ENCODE data around the gene SYCP1. TPM values are rescaled to one million over a fixed set of nuclear protein-coding genes. Genes with fewer than 3 reads are reported as not detected.
"Not testable (repeated sequence)": the region's sequence is repeated elsewhere in the genome, so short reads cannot be mapped to it uniquely, and the experiment has no call there.

The SYCP1 gene
- total RNA-seq, 1 experiment from 2014 or later: not detected

DNA sequence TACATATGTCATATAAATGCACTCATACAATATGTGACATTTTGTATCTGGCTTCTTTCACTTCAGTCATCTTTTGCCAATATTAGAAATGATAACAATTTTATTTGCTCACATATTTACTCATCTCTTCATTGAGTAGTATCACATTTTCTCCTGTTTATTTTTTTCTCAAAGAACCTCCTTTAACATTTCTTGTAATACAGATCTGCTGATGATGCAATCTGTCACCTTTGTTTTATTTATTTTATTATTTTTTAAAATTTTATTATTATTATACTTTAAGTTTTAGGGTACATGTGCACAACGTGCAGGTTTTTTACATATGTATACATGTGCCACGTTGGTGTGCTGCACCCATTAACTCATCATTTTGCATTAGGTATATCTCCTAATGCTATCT, 159.1 kb downstream of the SYCP1 start:
- Histone ChIP-seq H2BK5ac (ENCODE audit: insufficient read length, low read length) (no peak overlapping the region), H3K18ac (ENCODE audit: insufficient read length, low read depth, low read length) (no peak overlapping the region), H4K5ac (ENCODE audit: insufficient read length, low read depth, low read length) (no peak overlapping the region), H4K8ac (replicated peaks; ENCODE audit: insufficient read length, low read depth, low read length) (no peak overlapping the region), H3K14ac (ENCODE audit: insufficient read depth, low read length) (no peak overlapping the region), H2BK15ac (ENCODE audit: low read depth, low read length) (no peak overlapping the region), H3K4me2 (ENCODE audit: insufficient read depth, insufficient read length, low read length) (no peak overlapping the region), H2BK120ac (ENCODE audit: low read depth, low read length, poor library complexity, severe bottlenecking) (no peak overlapping the region), H2BK20ac (ENCODE audit: low read depth, low read length, poor library complexity, severe bottlenecking) (no peak overlapping the region), H3K23ac (ENCODE audit: insufficient read length, low read depth, low read length) (no peak overlapping the region), H4K91ac (ENCODE audit: insufficient read length, low read depth, low read length) (no peak overlapping the region), H4K20me1 (ENCODE audit: control insufficient read depth, insufficient read depth, insufficient read length) (no peaks in the 10 kb centered on the region), H3K27me3 (ENCODE audit: insufficient read depth, low read length) (no peaks in the 10 kb centered on the region), H3K23me2 (ENCODE audit: insufficient read length, low read depth, low read length, poor library complexity, severe bottlenecking) (no peaks in the 10 kb centered on the region), H3K79me2 (ENCODE audit: insufficient read depth, low read length) (no peaks in the 10 kb centered on the region), H3T11ph (ENCODE audit: low read length) (no peak overlapping the region), H2BK12ac (ENCODE audit: insufficient read length, low read depth, low read length) (no peak overlapping the region), H2AK5ac (ENCODE audit: insufficient read length, low read length) (no peak overlapping the region), H3K9ac (ENCODE audit: extremely low read depth, insufficient read length, low read length) (no peak overlapping the region), H2AFZ (ENCODE audit: low read length) (no peak overlapping the region), H3K79me1 (ENCODE audit: insufficient read depth, low read depth, low read length, poor library complexity, severe bottlenecking) (no peaks in the 10 kb centered on the region), H3K27ac (ENCODE audit: insufficient read length, low read depth, low read length) (no peak overlapping the region), H3K56ac (ENCODE audit: insufficient read length, low read depth, low read length) (no peak overlapping the region), H3K4ac (ENCODE audit: low read depth, low read length) (no peak overlapping the region), H3K4me1 (ENCODE audit: insufficient read depth, low read length) (no peaks in the 10 kb centered on the region), H3K9me3 (ENCODE audit: control insufficient read depth, low read depth, low read length) (no peaks in the 10 kb centered on the region)
- H3K4me3 Mint-ChIP-seq: no peak overlapping the region
- H3K4me1 Mint-ChIP-seq: peaks cover 0 to 3% of the 10 kb centered on the region in 2 experiments; a peak in 1 of 4 replicates
- no peak overlapping the region for H3K27ac Mint-ChIP-seq
- DNase-seq: no peak
- no CpG with 5 or more reads among the region's 2 CpGs for WGBS (ENCODE audit: extremely low coverage, insufficient read length, low lambda C conversion rate)
- TF ChIP-seq, protein P1, sequence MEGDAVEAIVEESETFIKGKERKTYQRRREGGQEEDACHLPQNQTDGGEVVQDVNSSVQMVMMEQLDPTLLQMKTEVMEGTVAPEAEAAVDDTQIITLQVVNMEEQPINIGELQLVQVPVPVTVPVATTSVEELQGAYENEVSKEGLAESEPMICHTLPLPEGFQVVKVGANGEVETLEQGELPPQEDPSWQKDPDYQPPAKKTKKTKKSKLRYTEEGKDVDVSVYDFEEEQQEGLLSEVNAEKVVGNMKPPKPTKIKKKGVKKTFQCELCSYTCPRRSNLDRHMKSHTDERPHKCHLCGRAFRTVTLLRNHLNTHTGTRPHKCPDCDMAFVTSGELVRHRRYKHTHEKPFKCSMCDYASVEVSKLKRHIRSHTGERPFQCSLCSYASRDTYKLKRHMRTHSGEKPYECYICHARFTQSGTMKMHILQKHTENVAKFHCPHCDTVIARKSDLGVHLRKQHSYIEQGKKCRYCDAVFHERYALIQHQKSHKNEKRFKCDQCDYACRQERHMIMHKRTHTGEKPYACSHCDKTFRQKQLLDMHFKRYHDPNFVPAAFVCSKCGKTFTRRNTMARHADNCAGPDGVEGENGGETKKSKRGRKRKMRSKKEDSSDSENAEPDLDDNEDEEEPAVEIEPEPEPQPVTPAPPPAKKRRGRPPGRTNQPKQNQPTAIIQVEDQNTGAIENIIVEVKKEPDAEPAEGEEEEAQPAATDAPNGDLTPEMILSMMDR (conservative IDR thresholded peaks at IDR 0.05): no peak
- peaks cover 7 to 14% of the 10 kb centered on the region in 2 experiments; a peak in 4 of 5 replicates for H3K9me3 Mint-ChIP-seq
- no peaks in the 10 kb centered on the region for H3K36me3 Mint-ChIP-seq (ENCODE audit: insufficient read depth in 1 of 3, low read depth in 3 of 3)
- peaks cover 4% of the 10 kb centered on the region for H3K27me3 Mint-ChIP-seq (ENCODE audit: low read depth)

DNA sequence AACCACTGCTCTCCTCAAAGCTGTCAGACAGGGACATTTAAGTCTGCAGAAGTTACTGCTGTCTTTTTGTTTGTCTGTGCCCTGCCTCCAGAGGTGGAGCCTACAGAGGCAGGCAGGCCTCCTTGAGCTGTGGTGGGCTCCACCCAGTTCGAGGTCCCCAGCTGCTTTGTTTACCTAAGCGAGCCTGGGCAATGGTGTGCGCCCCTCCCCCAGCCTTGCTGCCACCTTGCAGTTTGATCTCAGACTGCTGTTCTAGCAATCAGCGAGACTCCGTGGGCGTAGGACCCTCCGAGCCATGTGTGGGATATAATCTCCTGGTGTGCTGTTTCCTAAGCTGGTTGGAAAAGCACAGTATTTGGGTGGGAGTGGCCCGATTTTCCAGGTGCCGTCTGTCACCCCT, 164.9 kb downstream of the SYCP1 start:
- H3K79me2 ChIP-seq (ENCODE audit: insufficient read depth, low read length); H3K23ac ChIP-seq (ENCODE audit: insufficient read length, low read depth, low read length); H3K27me3 ChIP-seq (ENCODE audit: insufficient read depth, low read length); H3K27ac Mint-ChIP-seq; H3K4me1 ChIP-seq (ENCODE audit: insufficient read depth, low read length); H3K36me3 Mint-ChIP-seq (ENCODE audit: insufficient read depth in 1 of 3, low read depth in 3 of 3); H3K9ac ChIP-seq (ENCODE audit: extremely low read depth, insufficient read length, low read length); H3K4ac ChIP-seq (ENCODE audit: low read depth, low read length); H4K20me1 ChIP-seq (ENCODE audit: control insufficient read depth, insufficient read depth, insufficient read length); H3K4me2 ChIP-seq (ENCODE audit: insufficient read depth, insufficient read length, low read length); H4K5ac ChIP-seq (ENCODE audit: insufficient read length, low read depth, low read length); H3K9me3 ChIP-seq (ENCODE audit: control insufficient read depth, low read depth, low read length); H2BK15ac ChIP-seq (ENCODE audit: low read depth, low read length); H2BK20ac ChIP-seq (ENCODE audit: low read depth, low read length, poor library complexity, severe bottlenecking); H3K23me2 ChIP-seq (ENCODE audit: insufficient read length, low read depth, low read length, poor library complexity, severe bottlenecking); H2AFZ ChIP-seq (ENCODE audit: low read length); H3K79me1 ChIP-seq (ENCODE audit: insufficient read depth, low read depth, low read length, poor library complexity, severe bottlenecking); H3T11ph ChIP-seq (ENCODE audit: low read length); H3K4me1 Mint-ChIP-seq; H2BK5ac ChIP-seq (ENCODE audit: insufficient read length, low read length); H2AK5ac ChIP-seq (ENCODE audit: insufficient read length, low read length); H4K8ac ChIP-seq (replicated peaks; ENCODE audit: insufficient read length, low read depth, low read length); H3K27me3 Mint-ChIP-seq (ENCODE audit: low read depth); H3K56ac ChIP-seq (ENCODE audit: insufficient read length, low read depth, low read length); H2BK12ac ChIP-seq (ENCODE audit: insufficient read length, low read depth, low read length); DNase-seq; H3K4me3 Mint-ChIP-seq; H4K91ac ChIP-seq (ENCODE audit: insufficient read length, low read depth, low read length); H3K14ac ChIP-seq (ENCODE audit: insufficient read depth, low read length); H2BK120ac ChIP-seq (ENCODE audit: low read depth, low read length, poor library complexity, severe bottlenecking); H3K18ac ChIP-seq (ENCODE audit: insufficient read length, low read depth, low read length); H3K27ac ChIP-seq (ENCODE audit: insufficient read length, low read depth, low read length): not testable (repeated sequence)
- WGBS (ENCODE audit: extremely low coverage, insufficient read length, low lambda C conversion rate): no CpG with 5 or more reads among the region's 9 CpGs
- H3K9me3 Mint-ChIP-seq: peaks cover 14 to 19% of the 10 kb centered on the region in 2 experiments

All from H9 (cell line).